Lower leg skin (tissue), 3 donors: Measurements from ENCODE around the gene SLC38A1.

Experiments used
- CTCF ChIP-seq, 3 donors: fragments of 450-650 bp; IDR thresholded peaks; one replicate each; pipeline ENCODE4 v1.5.1; 2016; ENCODE audit warnings: antibody characterized with exemption in 3 of 3, mild to moderate bottlenecking in 3 of 3, moderate library complexity in 2 of 3
- POLR2A ChIP-seq, 2 donors: fragments of 450-650 bp; IDR thresholded peaks; one replicate each; pipeline ENCODE4 v1.6.1; 2016 to 2017; ENCODE audit warnings: antibody characterized with exemption in 2 of 2, mild to moderate bottlenecking in 1 of 2, moderate library complexity in 1 of 2

- no peak for TF ChIP-seq POLR2A (IDR thresholded peaks at IDR 0.05)
- TF ChIP-seq CTCF (IDR thresholded peaks at IDR 0.05), result no peak
Measured at GRCh38 chr12:46135750-46136149, 133.1 kb downstream of the SLC38A1 start.
